ENCODE measurements around the gene PEPD.

DNA sequence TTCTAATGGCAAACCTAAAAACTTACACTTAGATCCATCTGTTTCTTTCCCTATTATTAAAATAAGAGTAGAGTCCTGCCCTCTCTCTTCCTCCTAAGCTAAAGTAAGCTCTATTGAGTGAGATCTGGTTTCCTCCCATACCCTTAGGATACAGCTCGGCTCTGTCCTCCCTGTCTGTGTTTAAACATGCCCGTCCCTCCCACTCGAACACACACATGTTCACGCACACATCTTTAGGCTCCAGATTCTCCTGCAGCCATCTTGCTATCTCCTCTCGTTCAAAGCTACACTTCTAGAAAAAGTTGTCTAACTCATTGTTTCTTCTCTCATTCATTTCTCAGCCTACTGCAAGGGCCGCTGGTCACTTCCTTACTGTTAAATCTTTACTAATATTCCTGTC lies 163.2 kb downstream of the PEPD start:
- TF ChIP-seq, protein P1, sequence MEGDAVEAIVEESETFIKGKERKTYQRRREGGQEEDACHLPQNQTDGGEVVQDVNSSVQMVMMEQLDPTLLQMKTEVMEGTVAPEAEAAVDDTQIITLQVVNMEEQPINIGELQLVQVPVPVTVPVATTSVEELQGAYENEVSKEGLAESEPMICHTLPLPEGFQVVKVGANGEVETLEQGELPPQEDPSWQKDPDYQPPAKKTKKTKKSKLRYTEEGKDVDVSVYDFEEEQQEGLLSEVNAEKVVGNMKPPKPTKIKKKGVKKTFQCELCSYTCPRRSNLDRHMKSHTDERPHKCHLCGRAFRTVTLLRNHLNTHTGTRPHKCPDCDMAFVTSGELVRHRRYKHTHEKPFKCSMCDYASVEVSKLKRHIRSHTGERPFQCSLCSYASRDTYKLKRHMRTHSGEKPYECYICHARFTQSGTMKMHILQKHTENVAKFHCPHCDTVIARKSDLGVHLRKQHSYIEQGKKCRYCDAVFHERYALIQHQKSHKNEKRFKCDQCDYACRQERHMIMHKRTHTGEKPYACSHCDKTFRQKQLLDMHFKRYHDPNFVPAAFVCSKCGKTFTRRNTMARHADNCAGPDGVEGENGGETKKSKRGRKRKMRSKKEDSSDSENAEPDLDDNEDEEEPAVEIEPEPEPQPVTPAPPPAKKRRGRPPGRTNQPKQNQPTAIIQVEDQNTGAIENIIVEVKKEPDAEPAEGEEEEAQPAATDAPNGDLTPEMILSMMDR (IDR thresholded peaks at IDR 0.05; ENCODE audit: poor library complexity): no peak
- no peak for TF ChIP-seq EZH2 (IDR thresholded peaks at IDR 0.05; ENCODE audit: borderline replicate concordance)

All from hepatocyte (in vitro differentiated cells).